GM12878 (cell line): ENCODE results near the gene EIF4E2.

Experiments
- CREB1 ChIP-seq: IDR thresholded peaks from 2 replicates; pipeline ENCODE4 v1.6.1; 2012; ENCODE audit warnings: low read depth, mild to moderate bottlenecking, inconsistent platforms
- KDM1A ChIP-seq: fragments of 200-600 bp; sonication (generic); IDR thresholded peaks from 2 replicates; pipeline ENCODE4 v1.6.1; 2016; ENCODE audit warnings: borderline replicate concordance

- TF ChIP-seq KDM1A (no peak), CREB1 (no peak)
Observed at GRCh38 chr2:232551776-232552175, 1.3 kb downstream of the EIF4E2 start.
